OCI-LY7 (cell line): ENCODE measurements around the gene ZNF681. TPM values are rescaled to one million over a fixed set of nuclear protein-coding genes. Genes with fewer than 3 reads are reported as not detected.

Experiments
- BruUV-seq: library from RNA; stranded (reverse); fragments of 400-500 nt; replicated peaks from 2 replicates; lab custom pipeline; 2021; lab: Mats Ljungman, UMichigan
- CTCF ChIA-PET: fragments of 300-600 bp; sonication (Branson Sonifier 250); formaldehyde crosslinking; loops from one replicate; lab custom pipeline; 2022; ENCODE audit warnings: antibody characterized with exemption; ENCODE audit not compliant: unreplicated experiment; lab: Charles Lee
- POLR2A ChIA-PET: fragments of 300-600 bp; sonication (Branson Sonifier 250); formaldehyde crosslinking; loops from one replicate; lab custom pipeline; 2022; ENCODE audit warnings: antibody characterized with exemption; lab: Charles Lee
- DNase-seq: peaks from one replicate; pipeline ENCODE4 v3.0.0-alpha.2; 2015; ENCODE audit warnings: low spot score
- H2AFZ ChIP-seq: fragments of 200-600 bp; sonication (generic), shearing (Covaris generic); 2 replicates; pipeline ENCODE4 v1.6.1; 2014; ENCODE audit warnings: mild to moderate bottlenecking, antibody characterized with exemption, low read length, moderate library complexity
- H3K27ac ChIP-seq: fragments of 200-600 bp; sonication (generic); 2 replicates; pipeline ENCODE4 v1.5.1; 2014; ENCODE audit warnings: mixed run types, low read depth, mild to moderate bottlenecking, moderate library complexity, low read length, inconsistent platforms; ENCODE audit not compliant: poor library complexity, severe bottlenecking
- H3K36me3 ChIP-seq: fragments of 200-600 bp; sonication (generic); 2 replicates; pipeline ENCODE4 v1.6.1; 2014; ENCODE audit warnings: mild to moderate bottlenecking, antibody characterized with exemption, low read length, moderate library complexity, mixed read lengths; ENCODE audit not compliant: insufficient read depth
- H3K4me1 ChIP-seq: fragments of 200-600 bp; sonication (generic); 2 replicates; pipeline ENCODE4 v1.5.1; 2014; ENCODE audit warnings: mild to moderate bottlenecking, low read length; ENCODE audit not compliant: insufficient read depth, poor library complexity, severe bottlenecking
- H3K4me2 ChIP-seq: fragments of 200-600 bp; sonication (generic); 2 replicates; pipeline ENCODE4 v1.6.1; 2014; ENCODE audit warnings: mild to moderate bottlenecking, low read length
- H3K4me3 ChIP-seq: fragments of 200-600 bp; sonication (generic); 2 replicates; pipeline ENCODE4 v1.5.1; 2014; ENCODE audit warnings: mild to moderate bottlenecking, low read depth, low read length; ENCODE audit not compliant: poor library complexity, severe bottlenecking
- H3K79me2 ChIP-seq: fragments of 200-600 bp; sonication (generic); 2 replicates; pipeline ENCODE4 v1.6.1; 2016; ENCODE audit warnings: low read depth, mild to moderate bottlenecking, low read length, moderate library complexity, mixed read lengths; ENCODE audit not compliant: insufficient read depth
- H3K9me2 ChIP-seq: fragments of 200-600 bp; sonication (generic); 2 replicates; pipeline ENCODE4 v1.6.1; 2016; ENCODE audit warnings: mild to moderate bottlenecking, low read length, mixed read lengths; ENCODE audit not compliant: insufficient read depth
- H3K9me3 ChIP-seq: fragments of 200-600 bp; sonication (generic); 2 replicates; pipeline ENCODE4 v1.6.1; 2014; ENCODE audit warnings: mild to moderate bottlenecking, mixed run types, low read length, mixed read lengths
- H4K20me1 ChIP-seq: fragments of 200-600 bp; sonication (generic); 2 replicates; pipeline ENCODE4 v1.6.1; 2014; ENCODE audit warnings: mild to moderate bottlenecking, antibody characterized with exemption, low read length, moderate library complexity, mixed read lengths; ENCODE audit not compliant: insufficient read depth
- CTCF ChIP-seq: fragments of 200-600 bp; sonication (generic); conservative IDR thresholded peaks from 2 replicates; pipeline ENCODE4 v1.5.1; 2014; ENCODE audit warnings: mild to moderate bottlenecking, antibody characterized with exemption, low read length, moderate library complexity, mixed read lengths
- EZH2phosphoT487 ChIP-seq: fragments of 200-600 bp; sonication (generic); IDR thresholded peaks from 2 replicates; pipeline ENCODE4 v1.6.1; 2018; ENCODE audit warnings: low read depth, borderline replicate concordance, mild to moderate bottlenecking, mixed run types, antibody characterized with exemption, low read length, moderate library complexity, mixed read lengths
- intact Hi-C: fragments of 100-400 bp; cut with micrococcal nuclease; formaldehyde crosslinking; loops from one replicate; pipeline ENCODE4 v1.10.0; 2022; ENCODE audit not compliant: unreplicated experiment
- total RNA-seq, 2 experiments: library from RNA; depleted of rRNA in 1 of 2; stranded (reverse); fragments of >200 nt in 1 of 2; shearing (Covaris generic) in 1 of 2; gene quantifications; 2 replicates each; pipeline ENCODE4 v1.2.3, GENCODE V29; 2014 to 2022

ZNF681 gene
- total RNA-seq, 2 experiments from 2014 or later, result 4.3 to 6.2 TPM

GRCh38 chr19:23718802-23719201 lies 39.9 kb downstream of the ZNF681 start:
- TF ChIP-seq EZH2phosphoT487, result no peak
- no peak for TF ChIP-seq CTCF
- Histone ChIP-seq H3K79me2 (no peaks in the 10 kb centered on the region), H4K20me1 (no peaks in the 10 kb centered on the region), H3K27ac (no peak overlapping the region), H3K9me3 (no peaks in the 10 kb centered on the region), H3K36me3 (no peaks in the 10 kb centered on the region), H3K9me2 (no peaks in the 10 kb centered on the region), H3K4me1 (no peaks in the 10 kb centered on the region), H2AFZ (no peak overlapping the region), H3K4me2 (no peak overlapping the region), H3K4me3 (no peak overlapping the region)
- no peak for DNase-seq
- ChIA-PET CTCF (no interaction called here), POLR2A (no interaction called here)
- BruUV-seq, result no TSS peak
- intact Hi-C loops, result no loop called here

- POLR2A ChIA-PET, result no interaction called here
- Histone ChIP-seq H3K36me3 (no peaks in the 10 kb centered on the region), H3K79me2 (no peaks in the 10 kb centered on the region), H2AFZ (no peak overlapping the region), H3K9me2 (no peaks in the 10 kb centered on the region), H3K27ac (no peak overlapping the region), H4K20me1 (no peaks in the 10 kb centered on the region), H3K4me1 (no peaks in the 10 kb centered on the region), H3K9me3 (no peaks in the 10 kb centered on the region), H3K4me2 (no peak overlapping the region), H3K4me3 (no peak overlapping the region)
- intact Hi-C loops, result loop anchor here (2.0 kb wide), 1 partner anchor 16 kb away; no protein-coding TSS in a partner anchor
- TF ChIP-seq EZH2phosphoT487 (no peak), CTCF (no peak)
- no TSS peak for BruUV-seq
- CTCF ChIA-PET, result no interaction called here
- no peak for DNase-seq
Measured at GRCh38 chr19:23716792-23717191, 41.9 kb downstream of the ZNF681 start.

- intact Hi-C loops, result no loop called here
- BruUV-seq, result no TSS peak
Measured at GRCh38 chr19:23709347-23709746, 49.3 kb downstream of the ZNF681 start.

More at GRCh38 chr19:23709347-23709746, 49.3 kb downstream of the ZNF681 start:
- Histone ChIP-seq H2AFZ (no peak overlapping the region), H3K36me3 (no peaks in the 10 kb centered on the region), H3K4me2 (no peak overlapping the region), H4K20me1 (no peaks in the 10 kb centered on the region), H3K9me3 (no peaks in the 10 kb centered on the region), H3K27ac (no peak overlapping the region), H3K79me2 (no peaks in the 10 kb centered on the region), H3K4me3 (no peak overlapping the region), H3K4me1 (no peaks in the 10 kb centered on the region), H3K9me2 (no peaks in the 10 kb centered on the region)
- ChIA-PET CTCF (no interaction called here), POLR2A (no interaction called here)
- no peak for DNase-seq
- no peak for TF ChIP-seq EZH2phosphoT487
